Suprapubic skin (tissue), 4 donors: ENCODE measurements around the gene JMJD1C.

Experiments
- EP300 ChIP-seq: sonication (generic); formaldehyde crosslinking; IDR thresholded peaks from one replicate; pipeline ENCODE4 v1.6.1; 2017; ENCODE audit warnings: antibody characterized with exemption
- POLR2A ChIP-seq, 2 donors: fragments of 450-650 bp; IDR thresholded peaks; one replicate each; pipeline ENCODE4 v1.6.1; 2017; ENCODE audit warnings: antibody characterized with exemption in 2 of 2, mild to moderate bottlenecking in 2 of 2, moderate library complexity in 2 of 2
- POLR2AphosphoS5 ChIP-seq, 3 donors: sonication (generic); formaldehyde crosslinking; IDR thresholded peaks; one replicate each; pipeline ENCODE4 v1.6.1; 2017; ENCODE audit warnings: antibody characterized with exemption in 3 of 3
- TF ChIP-seq, protein P1 (sequence below), 2 donors: fragments of 200-600 bp in 1 of 2; fragments of 450-650 bp in 1 of 2; sonication (generic) in 1 of 2; IDR thresholded peaks; one replicate each; pipeline ENCODE4 v1.5.1; 2016 to 2019; ENCODE audit warnings: antibody characterized with exemption in 2 of 2, mild to moderate bottlenecking in 1 of 2, moderate library complexity in 1 of 2

- no peak for TF ChIP-seq EP300
- TF ChIP-seq, protein P1, sequence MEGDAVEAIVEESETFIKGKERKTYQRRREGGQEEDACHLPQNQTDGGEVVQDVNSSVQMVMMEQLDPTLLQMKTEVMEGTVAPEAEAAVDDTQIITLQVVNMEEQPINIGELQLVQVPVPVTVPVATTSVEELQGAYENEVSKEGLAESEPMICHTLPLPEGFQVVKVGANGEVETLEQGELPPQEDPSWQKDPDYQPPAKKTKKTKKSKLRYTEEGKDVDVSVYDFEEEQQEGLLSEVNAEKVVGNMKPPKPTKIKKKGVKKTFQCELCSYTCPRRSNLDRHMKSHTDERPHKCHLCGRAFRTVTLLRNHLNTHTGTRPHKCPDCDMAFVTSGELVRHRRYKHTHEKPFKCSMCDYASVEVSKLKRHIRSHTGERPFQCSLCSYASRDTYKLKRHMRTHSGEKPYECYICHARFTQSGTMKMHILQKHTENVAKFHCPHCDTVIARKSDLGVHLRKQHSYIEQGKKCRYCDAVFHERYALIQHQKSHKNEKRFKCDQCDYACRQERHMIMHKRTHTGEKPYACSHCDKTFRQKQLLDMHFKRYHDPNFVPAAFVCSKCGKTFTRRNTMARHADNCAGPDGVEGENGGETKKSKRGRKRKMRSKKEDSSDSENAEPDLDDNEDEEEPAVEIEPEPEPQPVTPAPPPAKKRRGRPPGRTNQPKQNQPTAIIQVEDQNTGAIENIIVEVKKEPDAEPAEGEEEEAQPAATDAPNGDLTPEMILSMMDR (IDR thresholded peaks at IDR 0.05) = no peak
- TF ChIP-seq POLR2AphosphoS5 (IDR thresholded peaks at IDR 0.05) = no peak
- TF ChIP-seq POLR2A (IDR thresholded peaks at IDR 0.05) = no peak
Observed at GRCh38 chr10:63275094-63275493, 190.7 kb downstream of the JMJD1C start.
